Gastroesophageal sphincter (tissue), 4 donors: ENCODE measurements around the gene UQCC2. TPM values are rescaled to one million over a fixed set of nuclear protein-coding genes. Genes with fewer than 3 reads are reported as not detected.

Source experiments
- ATAC-seq: fragments of 150-250 bp; one replicate; pipeline ENCODE4 v1.9.1; 2016; ENCODE audit warnings: mild to moderate bottlenecking, moderate library complexity
- H3K27ac ChIP-seq, 4 donors: fragments of 200-600 bp; sonication (generic) in 3 of 4; 1 replicate in 3 of 4; 2 replicates in 1 of 4; pipeline ENCODE4 v1.5.1; 2016 to 2019
- H3K27me3 ChIP-seq: fragments of 200-600 bp; sonication (generic); one replicate; pipeline ENCODE4 v1.5.1; 2019
- H3K36me3 ChIP-seq, 2 donors: fragments of 200-600 bp; sonication (generic); one replicate each; pipeline ENCODE4 v1.5.1; 2019; ENCODE audit warnings: control low read depth in 1 of 2
- H3K4me1 ChIP-seq, 3 donors: fragments of 200-600 bp; sonication (generic); 1 replicate in 2 of 3; 2 replicates in 1 of 3; pipeline ENCODE4 v1.5.1; 2016 to 2019; ENCODE audit warnings: control low read depth in 2 of 3
- H3K4me3 ChIP-seq, 2 donors: fragments of 200-600 bp; sonication (generic); one replicate each; pipeline ENCODE4 v1.5.1; 2019; ENCODE audit warnings: mild to moderate bottlenecking in 1 of 2, moderate library complexity in 1 of 2
- H3K9me3 ChIP-seq, 3 donors: fragments of 200-600 bp; sonication (generic); one replicate each; pipeline ENCODE4 v1.5.1; 2017 to 2019; ENCODE audit warnings: control low read depth in 2 of 3
- EP300 ChIP-seq: sonication (generic); formaldehyde crosslinking; IDR thresholded peaks from one replicate; pipeline ENCODE4 v1.6.1; 2017; ENCODE audit warnings: antibody characterized with exemption, mild to moderate bottlenecking
- POLR2A ChIP-seq, 2 donors: fragments of 450-650 bp; IDR thresholded peaks; one replicate each; pipeline ENCODE4 v1.6.1; 2017; ENCODE audit warnings: antibody characterized with exemption in 2 of 2, mild to moderate bottlenecking in 2 of 2, moderate library complexity in 1 of 2
- POLR2AphosphoS5 ChIP-seq: sonication (generic); formaldehyde crosslinking; IDR thresholded peaks from one replicate; pipeline ENCODE4 v1.6.1; 2017; ENCODE audit warnings: antibody characterized with exemption
- WGBS, 2 donors: methylation state at CpG; one replicate each; pipeline ENCODE4 v1.1.5; 2018; ENCODE audit warnings: low coverage in 1 of 2; 5-methylcytosine and 5-hydroxymethylcytosine counted together
- total RNA-seq, 4 donors: library from RNA; depleted of rRNA; stranded (reverse); fragments of >200 nt; gene quantifications; one replicate each; pipeline ENCODE4 v1.1.0, GENCODE V29; 2016
- TF ChIP-seq, protein P1 (sequence below), 4 experiments: fragments of 200-600 bp in 2 of 4; fragments of 450-650 bp in 2 of 4; sonication (generic) in 1 of 4; IDR thresholded peaks; one replicate each; pipeline ENCODE4 v1.5.1; 2017 to 2019; ENCODE audit warnings: antibody characterized with exemption in 4 of 4, mild to moderate bottlenecking in 2 of 4, moderate library complexity in 2 of 4

Gene UQCC2
- total RNA-seq, 4 donors from 2014 or later, result 14.5 to 25.3 (median 17.7) TPM

GRCh38 chr6:33667776-33668175 is 43.7 kb downstream of the UQCC2 start:
- 80 to 90% methylated on average over 1 to 6 of the region's 11 CpGs for WGBS, 2 donors
- no peak overlapping the region for H3K27ac ChIP-seq
- no peak for ATAC-seq
- H3K36me3 ChIP-seq, result peaks cover 0 to 86% of the 10 kb centered on the region in 2 donors
- peaks cover 32% of the 10 kb centered on the region for H3K27me3 ChIP-seq
- TF ChIP-seq POLR2AphosphoS5, result no peak
- TF ChIP-seq, protein P1, sequence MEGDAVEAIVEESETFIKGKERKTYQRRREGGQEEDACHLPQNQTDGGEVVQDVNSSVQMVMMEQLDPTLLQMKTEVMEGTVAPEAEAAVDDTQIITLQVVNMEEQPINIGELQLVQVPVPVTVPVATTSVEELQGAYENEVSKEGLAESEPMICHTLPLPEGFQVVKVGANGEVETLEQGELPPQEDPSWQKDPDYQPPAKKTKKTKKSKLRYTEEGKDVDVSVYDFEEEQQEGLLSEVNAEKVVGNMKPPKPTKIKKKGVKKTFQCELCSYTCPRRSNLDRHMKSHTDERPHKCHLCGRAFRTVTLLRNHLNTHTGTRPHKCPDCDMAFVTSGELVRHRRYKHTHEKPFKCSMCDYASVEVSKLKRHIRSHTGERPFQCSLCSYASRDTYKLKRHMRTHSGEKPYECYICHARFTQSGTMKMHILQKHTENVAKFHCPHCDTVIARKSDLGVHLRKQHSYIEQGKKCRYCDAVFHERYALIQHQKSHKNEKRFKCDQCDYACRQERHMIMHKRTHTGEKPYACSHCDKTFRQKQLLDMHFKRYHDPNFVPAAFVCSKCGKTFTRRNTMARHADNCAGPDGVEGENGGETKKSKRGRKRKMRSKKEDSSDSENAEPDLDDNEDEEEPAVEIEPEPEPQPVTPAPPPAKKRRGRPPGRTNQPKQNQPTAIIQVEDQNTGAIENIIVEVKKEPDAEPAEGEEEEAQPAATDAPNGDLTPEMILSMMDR (IDR thresholded peaks at IDR 0.05), result no peak
- no peak for TF ChIP-seq EP300
- no peak for TF ChIP-seq POLR2A (IDR thresholded peaks at IDR 0.05)
- peaks cover 0 to 4% (median 0%) of the 10 kb centered on the region in 3 donors for H3K4me1 ChIP-seq
- no peaks in the 10 kb centered on the region for H3K9me3 ChIP-seq
- H3K4me3 ChIP-seq, result no peak overlapping the region

DNA sequence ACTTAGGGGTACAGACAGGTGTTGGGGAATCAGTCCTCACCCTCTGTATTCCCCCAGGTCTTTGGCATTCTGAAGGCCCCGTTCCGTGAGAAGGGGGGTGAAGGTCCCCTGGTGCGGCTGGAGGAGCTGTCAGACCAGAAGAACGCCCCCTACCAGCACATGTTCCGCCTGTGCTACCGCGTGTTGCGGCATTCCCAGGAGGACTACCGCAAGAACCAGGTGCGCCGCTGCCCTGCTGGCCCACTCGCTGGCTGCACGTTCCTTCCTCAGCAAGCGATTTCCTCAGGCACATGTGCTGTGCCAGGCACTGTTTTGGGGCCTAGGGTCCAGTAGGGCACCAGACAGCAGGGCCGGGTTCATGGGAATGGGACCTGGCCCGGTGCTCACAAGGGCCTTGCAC is 44.4 kb downstream of the UQCC2 start:
- Histone ChIP-seq H3K36me3 (peaks cover 0 to 91% of the 10 kb centered on the region in 2 donors), H3K4me3 (no peak overlapping the region), H3K27ac (no peak overlapping the region), H3K4me1 (no peaks in the 10 kb centered on the region), H3K9me3 (no peaks in the 10 kb centered on the region), H3K27me3 (peaks cover 37% of the 10 kb centered on the region)
- no peak for TF ChIP-seq POLR2A (IDR thresholded peaks at IDR 0.05)
- TF ChIP-seq, protein P1 (IDR thresholded peaks at IDR 0.05), result no peak
- TF ChIP-seq POLR2AphosphoS5, result no peak
- TF ChIP-seq EP300, result no peak
- WGBS, 2 donors, result 100% methylated on average over 1 of the region's 16 CpGs; no CpG with 5 or more reads in 1 of the 2 donors
- ATAC-seq, result no peak

- no peak for ATAC-seq
- WGBS, 2 donors, result 76% methylated on average over 6 of the region's 13 CpGs; no CpG with 5 or more reads in 1 of the 2 donors
- H3K27ac ChIP-seq, result no peak overlapping the region
- TF ChIP-seq EP300, result no peak
- TF ChIP-seq, protein P1 (IDR thresholded peaks at IDR 0.05), result no peak
- no peak for TF ChIP-seq POLR2AphosphoS5
- TF ChIP-seq POLR2A (IDR thresholded peaks at IDR 0.05), result no peak
- H3K36me3 ChIP-seq, result peaks cover 0 to 90% of the 10 kb centered on the region in 2 donors
- H3K4me1 ChIP-seq, result no peaks in the 10 kb centered on the region
- H3K9me3 ChIP-seq, result no peaks in the 10 kb centered on the region
- H3K27me3 ChIP-seq, result peaks cover 30% of the 10 kb centered on the region
- no peak overlapping the region for H3K4me3 ChIP-seq
These were observed 45.5 kb downstream of the UQCC2 start for GRCh38 chr6:33665957-33666356.

- Histone ChIP-seq H3K4me3 (no peak overlapping the region), H3K36me3 (peaks cover 0 to 82% of the 10 kb centered on the region in 2 donors), H3K4me1 (no peaks in the 10 kb centered on the region), H3K27ac (no peak overlapping the region), H3K9me3 (no peaks in the 10 kb centered on the region), H3K27me3 (peaks cover 16% of the 10 kb centered on the region)
- no peak for ATAC-seq
- WGBS, 2 donors, result 40 to 93% methylated on average over 2 to 3 of the region's 17 CpGs
- no peak for TF ChIP-seq POLR2AphosphoS5
- TF ChIP-seq, protein P1 (IDR thresholded peaks at IDR 0.05), result no peak
- no peak for TF ChIP-seq EP300
- TF ChIP-seq POLR2A (IDR thresholded peaks at IDR 0.05), result no peak
These were observed 46.9 kb downstream of the UQCC2 start for GRCh38 chr6:33664506-33665057.

DNA sequence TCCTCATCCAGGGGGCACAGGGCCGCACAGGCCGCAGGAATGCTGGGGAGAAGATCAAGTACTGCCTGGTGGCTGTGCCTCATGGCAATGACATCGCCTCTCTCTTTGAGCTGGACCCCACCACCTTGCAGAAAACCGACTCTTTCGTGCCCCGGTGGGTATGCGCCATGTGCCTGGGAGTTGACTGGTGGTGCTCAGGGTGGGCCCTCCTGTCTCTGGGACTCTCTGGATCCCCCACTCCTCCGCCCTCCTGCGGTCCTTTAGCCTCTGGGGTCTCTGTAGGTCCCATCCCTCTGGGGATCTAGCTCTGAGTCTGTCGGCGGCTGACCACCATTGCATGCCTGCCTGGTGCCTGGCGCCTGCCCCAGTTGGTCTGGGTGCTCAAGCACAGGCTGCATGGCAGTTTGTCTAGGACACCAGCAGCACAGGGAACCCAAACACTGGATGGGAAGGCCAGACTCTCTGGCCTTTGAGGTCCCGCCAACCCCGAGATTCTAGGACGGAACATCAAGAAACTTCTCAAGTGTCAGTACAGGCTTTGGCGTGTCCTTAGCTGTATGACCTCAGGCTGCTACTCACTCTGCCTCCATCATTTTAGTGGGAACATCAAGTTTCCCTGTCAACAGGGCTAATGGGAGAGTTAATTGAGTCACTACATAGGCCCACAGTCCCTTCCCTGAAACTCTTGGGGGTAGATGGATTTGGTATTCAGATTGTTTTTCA is 47.6 kb downstream of the UQCC2 start:
- H3K4me1 ChIP-seq, result no peaks in the 10 kb centered on the region
- no peak for ATAC-seq
- H3K27ac ChIP-seq, result no peak overlapping the region
- H3K27me3 ChIP-seq, result peaks cover 19% of the 10 kb centered on the region
- peaks cover 0 to 81% of the 10 kb centered on the region in 2 donors for H3K36me3 ChIP-seq
- 83% methylated on average over 2 of the region's 16 CpGs; no CpG with 5 or more reads in 1 of the 2 donors for WGBS, 2 donors
- H3K9me3 ChIP-seq, result no peaks in the 10 kb centered on the region
- no peak overlapping the region for H3K4me3 ChIP-seq
- TF ChIP-seq EP300 (no peak), POLR2AphosphoS5 (no peak), POLR2A (IDR thresholded peaks at IDR 0.05) (no peak)
- TF ChIP-seq, protein P1 (IDR thresholded peaks at IDR 0.05), result no peak
